Activated CD8-positive, alpha-beta memory T cell treated with anti-CD3 and anti-CD28 coated beads, Interleukin-2, amount 50 U/mL, for 1 hour (primary cell): ENCODE results near the gene PRKCE.

ENCODE experiments used
- DNase-seq: peaks from one replicate; pipeline ENCODE4 v3.0.0-alpha.2; 2020; ENCODE audit errors: extremely low read depth

The PRKCE gene

GRCh38 chr2:45992021-45992740 lies 340.7 kb downstream of the PRKCE start:
- DNase-seq, result no peak

DNA sequence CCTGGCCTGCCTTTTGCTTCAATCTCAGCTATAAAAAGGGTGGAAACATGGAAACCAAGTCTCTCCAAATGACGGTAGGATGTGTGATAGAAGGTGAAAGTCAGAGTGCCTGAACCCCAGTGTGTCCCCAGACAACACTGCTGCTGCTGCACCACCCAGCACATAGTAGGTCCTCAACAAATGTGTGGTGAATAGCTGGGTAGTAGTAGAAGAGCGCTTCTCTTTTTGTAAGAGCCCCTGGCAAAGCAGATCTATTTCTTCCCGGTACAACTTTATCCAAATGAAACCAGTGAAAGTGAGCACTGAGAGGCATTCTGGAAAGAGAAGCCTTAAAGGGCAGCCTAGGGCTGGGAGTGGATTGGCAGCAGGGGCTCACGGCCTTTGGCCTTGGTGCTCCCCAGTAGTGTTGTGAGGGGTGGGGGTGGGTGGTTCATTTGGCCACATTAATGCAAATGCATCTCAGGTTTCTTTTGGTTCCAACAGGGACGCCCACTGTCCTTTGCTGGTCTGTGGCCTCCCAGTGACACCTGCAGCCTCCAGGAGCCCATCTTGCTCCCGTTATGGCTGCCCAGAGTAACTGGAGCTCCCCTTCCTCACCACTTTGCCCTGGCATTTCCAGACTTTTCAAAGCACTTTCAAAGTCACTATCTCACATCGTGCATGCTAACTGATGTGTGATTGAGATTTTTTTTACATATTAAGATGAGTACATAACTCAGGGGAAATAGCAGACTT lies 341.4 kb downstream of the PRKCE start:
- DNase-seq, result no peak

GRCh38 chr2:45993476-45993991 lies 342.1 kb downstream of the PRKCE start:
- peak; percentile 34 for DNase-seq

- no peak for DNase-seq
These were observed 342.6 kb downstream of the PRKCE start for GRCh38 chr2:45994060-45994459.

DNA sequence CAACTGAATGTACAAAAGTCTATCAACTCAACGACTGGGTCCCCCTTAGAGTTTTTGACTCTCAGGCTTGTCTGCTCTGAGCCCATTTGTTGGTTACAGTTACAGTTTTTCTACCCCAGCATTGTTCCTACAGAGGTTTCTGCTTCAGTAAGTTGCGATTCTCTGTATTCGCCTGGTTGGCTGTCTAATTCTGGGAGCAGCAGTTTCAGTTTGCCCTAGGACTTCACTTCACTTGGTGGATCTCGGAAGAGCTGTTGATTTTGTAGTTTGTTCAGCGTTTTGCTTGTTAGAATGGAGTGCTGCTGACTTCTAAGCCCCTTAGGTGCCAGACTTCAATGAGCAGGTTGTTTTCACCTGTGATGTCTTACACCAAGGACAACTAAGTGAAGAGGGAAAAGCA lies 349.2 kb downstream of the PRKCE start:
- DNase-seq, result no peak

- DNase-seq, result no peak
These were observed 349.8 kb downstream of the PRKCE start for GRCh38 chr2:46001290-46001689.

DNA sequence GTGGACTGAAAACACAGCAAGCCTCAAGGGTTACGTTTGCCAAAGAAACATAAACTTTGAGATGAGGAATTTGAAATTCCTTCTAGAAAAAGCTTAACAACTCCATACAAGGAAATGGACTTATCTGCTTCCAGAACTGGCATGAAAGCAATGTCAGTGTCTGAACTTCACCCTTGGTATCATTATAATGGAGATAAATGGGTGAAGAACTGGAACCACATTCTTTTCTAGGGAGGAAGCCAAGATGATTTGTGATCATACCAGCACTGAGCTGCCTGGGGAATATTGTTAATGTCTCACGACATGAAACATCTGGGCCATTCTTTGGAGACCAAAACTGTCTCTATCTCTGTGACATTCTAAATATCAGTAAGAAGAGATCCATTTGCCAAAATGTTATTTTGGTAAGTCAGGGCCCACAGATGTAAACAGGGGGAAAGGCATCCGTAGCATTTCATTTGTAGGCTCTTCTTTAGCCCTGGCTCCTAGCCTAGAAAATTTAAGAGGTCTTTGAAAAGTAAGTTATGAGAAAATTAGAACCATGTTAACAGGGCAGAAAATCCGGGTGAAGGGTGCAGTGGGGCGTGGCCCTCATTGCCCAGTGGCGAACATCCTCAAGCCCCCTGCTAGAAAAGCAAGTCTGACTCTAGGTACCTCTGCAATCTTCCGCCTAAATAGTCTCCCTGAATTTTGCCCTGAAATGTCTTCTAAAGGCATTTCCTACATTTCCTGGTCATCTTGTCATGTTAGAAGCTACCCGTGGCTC lies 350.4 kb downstream of the PRKCE start:
- no peak for DNase-seq

- DNase-seq, result no peak
These were observed 351.0 kb downstream of the PRKCE start for GRCh38 chr2:46002507-46002883.

- no peak for DNase-seq
These were observed 351.5 kb downstream of the PRKCE start for GRCh38 chr2:46002947-46003346.

- DNase-seq, result no peak
These were observed 352.5 kb downstream of the PRKCE start for GRCh38 chr2:46003903-46004473.

- no peak for DNase-seq
These were observed 355.1 kb downstream of the PRKCE start for GRCh38 chr2:46006473-46007025.

DNA sequence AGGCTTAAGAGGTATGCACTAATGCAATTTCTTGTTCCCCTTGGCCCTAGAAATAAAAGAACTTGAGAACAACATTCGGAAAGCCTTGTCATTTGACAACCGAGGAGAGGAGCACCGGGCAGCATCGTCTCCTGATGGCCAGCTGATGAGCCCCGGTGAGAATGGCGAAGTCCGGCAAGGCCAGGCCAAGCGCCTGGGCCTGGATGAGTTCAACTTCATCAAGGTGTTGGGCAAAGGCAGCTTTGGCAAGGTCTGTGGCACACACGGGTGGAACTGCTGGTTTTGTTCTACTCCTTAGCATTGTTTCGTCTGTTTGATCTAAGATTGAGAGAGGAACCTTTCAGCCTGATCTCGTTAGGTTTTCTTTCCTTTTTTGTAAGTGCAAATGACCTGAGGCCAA lies 355.9 kb downstream of the PRKCE start:
- DNase-seq, result no peak

- DNase-seq, result no peak
These were observed 356.8 kb downstream of the PRKCE start for GRCh38 chr2:46008091-46008870.

DNA sequence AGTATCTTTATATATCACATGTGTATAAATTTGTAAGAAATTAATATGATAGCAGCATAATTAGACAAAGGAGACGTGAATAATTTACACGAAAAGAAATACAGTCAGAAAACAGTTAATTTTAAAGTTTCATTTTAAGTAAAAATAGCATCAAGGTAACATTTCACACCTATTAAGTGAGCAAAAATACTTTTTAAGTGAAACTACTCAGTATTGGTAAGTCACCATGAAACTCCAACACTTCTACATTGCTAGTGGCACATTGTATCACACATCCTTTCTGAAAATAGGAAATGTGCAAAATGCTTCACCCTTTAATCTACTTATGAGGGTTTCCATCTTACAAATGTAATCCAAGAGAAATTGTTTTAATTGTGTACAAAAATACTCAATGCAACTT lies 357.8 kb downstream of the PRKCE start:
- no peak for DNase-seq

- DNase-seq, result no peak
These were observed 358.3 kb downstream of the PRKCE start for GRCh38 chr2:46009772-46010171.

- DNase-seq, result no peak
These were observed 358.9 kb downstream of the PRKCE start for GRCh38 chr2:46010223-46010924.

GRCh38 chr2:46010925-46011490 lies 359.5 kb downstream of the PRKCE start:
- DNase-seq, result no peak

- DNase-seq, result no peak
These were observed 361.3 kb downstream of the PRKCE start for GRCh38 chr2:46012618-46013240.

DNA sequence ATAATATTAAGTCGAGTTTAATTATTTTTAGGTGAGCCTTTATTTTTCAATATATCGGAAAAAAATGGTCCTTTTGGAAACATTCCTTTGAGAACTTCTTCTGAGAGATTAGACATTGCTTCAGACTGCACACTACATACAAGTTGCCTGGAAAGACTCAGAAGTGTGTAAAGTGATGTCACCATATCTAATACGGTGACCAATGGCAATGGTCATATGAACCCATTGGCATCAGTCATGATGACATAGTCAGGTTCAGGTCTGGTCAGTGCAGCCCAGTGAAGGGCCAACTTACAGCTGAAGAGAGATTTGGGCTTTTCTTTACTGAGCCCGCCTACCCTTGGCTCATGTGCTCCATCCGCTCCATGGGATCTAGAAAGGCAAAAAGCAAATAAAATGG lies 362.3 kb downstream of the PRKCE start:
- no peak for DNase-seq
